ENCODE measurements around the gene IER3IP1.

- TF ChIP-seq POLR2AphosphoS5 (IDR thresholded peaks at IDR 0.05) (no peak), CTCF (IDR thresholded peaks at IDR 0.05) (no peak), POLR2A (IDR thresholded peaks at IDR 0.05) (no peak), EP300 (IDR thresholded peaks at IDR 0.05) (no peak)
Measured at GRCh38 chr18:47184419-47185050, 8.4 kb upstream of the IER3IP1 start.
